Stimulated activated CD4-positive, alpha-beta T cell treated with anti-CD3 and anti-CD28 coated beads, Interleukin-4, amount 100 ng/mL, for 4 hours (primary cell): ENCODE results near the gene UBASH3A.

Experiments
- DNase-seq, 2 experiments: peaks; one replicate each; pipeline ENCODE4 v3.0.0-alpha.2; 2020

The UBASH3A gene, protein sequence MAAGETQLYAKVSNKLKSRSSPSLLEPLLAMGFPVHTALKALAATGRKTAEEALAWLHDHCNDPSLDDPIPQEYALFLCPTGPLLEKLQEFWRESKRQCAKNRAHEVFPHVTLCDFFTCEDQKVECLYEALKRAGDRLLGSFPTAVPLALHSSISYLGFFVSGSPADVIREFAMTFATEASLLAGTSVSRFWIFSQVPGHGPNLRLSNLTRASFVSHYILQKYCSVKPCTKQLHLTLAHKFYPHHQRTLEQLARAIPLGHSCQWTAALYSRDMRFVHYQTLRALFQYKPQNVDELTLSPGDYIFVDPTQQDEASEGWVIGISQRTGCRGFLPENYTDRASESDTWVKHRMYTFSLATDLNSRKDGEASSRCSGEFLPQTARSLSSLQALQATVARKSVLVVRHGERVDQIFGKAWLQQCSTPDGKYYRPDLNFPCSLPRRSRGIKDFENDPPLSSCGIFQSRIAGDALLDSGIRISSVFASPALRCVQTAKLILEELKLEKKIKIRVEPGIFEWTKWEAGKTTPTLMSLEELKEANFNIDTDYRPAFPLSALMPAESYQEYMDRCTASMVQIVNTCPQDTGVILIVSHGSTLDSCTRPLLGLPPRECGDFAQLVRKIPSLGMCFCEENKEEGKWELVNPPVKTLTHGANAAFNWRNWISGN

DNA sequence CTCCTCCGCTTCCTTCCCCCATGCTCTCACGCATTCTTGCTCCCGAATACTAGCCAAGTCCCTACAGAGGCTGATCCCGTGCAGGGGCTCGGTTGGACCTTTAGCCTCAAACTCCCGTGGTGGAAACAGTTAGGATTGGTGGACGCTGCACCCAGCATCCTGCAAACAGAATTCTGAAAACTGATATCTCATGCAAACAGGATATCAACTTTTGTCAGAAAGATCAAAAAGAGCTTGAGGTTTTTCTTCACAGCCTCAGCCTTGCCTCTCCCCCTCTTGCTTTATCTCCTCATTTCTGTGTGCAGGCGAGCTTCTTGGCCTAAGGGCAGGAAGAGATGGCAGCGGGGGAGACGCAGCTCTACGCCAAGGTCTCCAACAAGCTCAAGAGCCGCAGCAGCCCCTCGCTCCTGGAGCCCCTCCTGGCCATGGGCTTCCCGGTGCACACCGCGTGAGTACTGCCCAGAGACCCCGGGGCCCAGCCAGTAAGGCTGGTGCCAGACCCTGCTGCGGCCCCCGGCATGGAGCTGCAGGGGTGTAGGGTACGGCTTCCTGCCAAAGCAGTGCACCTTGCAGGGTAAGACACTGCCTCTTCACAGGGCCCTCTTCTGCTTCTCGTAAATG, at the start of gene UBASH3A:
TSS of gene UBASH3A (plus strand) at position 292 of the 621 bp plus-strand sequence. CDS start at position 336, 44 bp downstream.
- peak; percentile 21 to 35 for DNase-seq

DNA sequence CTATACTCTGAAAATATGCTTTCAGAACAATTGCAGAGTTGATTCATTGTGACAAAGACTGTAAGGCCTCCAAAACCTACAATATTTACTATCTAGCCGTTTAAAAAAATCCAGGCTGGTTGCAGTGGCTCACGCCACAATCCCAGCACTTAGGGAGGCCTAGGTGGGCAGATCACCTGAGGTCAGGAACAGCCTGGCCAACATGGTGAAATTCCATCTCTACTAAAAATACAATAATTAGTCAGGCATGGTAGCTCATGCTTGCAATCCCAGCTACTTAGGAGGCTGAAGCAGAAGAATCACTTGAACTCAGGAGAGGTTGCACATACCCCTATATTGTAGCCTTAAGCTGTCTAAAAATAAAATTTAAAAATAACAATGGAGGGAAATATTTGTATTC, 47.7 kb upstream of the UBASH3A start:
- DNase-seq, result no peak

DNA sequence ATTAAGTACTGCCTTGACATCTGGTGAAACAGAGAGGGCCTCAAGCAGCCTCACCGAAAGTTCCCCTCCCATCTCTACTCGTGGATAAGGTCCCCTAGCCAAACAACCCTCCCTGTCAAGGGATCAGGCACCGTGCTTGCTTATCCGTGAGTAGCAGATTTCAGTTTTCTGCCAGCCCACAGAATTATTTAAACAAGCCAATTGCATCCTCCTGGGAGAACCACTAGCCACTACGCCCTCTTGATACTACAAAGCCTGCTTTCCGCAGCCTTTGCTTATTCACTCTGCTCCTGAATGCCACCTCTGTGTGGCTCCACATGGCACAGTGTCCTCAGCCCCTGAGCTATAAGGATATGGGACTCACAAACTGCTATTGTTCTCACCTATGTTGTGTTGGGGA, 47.1 kb upstream of the UBASH3A start:
- DNase-seq, result no peak

DNA sequence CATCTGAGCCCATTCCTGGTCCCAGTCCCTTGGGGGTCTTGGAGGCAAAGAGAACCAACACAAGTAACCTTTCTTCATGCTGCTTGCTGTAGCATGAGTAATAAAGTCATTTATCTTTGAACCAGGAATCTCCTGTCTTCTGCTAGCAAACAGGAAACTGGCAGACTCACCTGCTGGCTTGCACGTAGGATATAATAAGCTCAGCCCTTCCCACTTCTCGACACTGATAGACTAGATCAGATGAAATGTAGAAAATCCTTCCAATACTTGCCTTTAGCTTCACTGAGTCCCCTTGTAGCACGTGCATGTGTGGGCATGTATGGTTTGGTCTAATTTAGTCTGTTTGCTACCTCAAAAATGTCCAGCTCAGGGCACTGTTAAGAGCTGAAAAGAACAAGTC, 46.4 kb upstream of the UBASH3A start:
- no peak for DNase-seq

DNA sequence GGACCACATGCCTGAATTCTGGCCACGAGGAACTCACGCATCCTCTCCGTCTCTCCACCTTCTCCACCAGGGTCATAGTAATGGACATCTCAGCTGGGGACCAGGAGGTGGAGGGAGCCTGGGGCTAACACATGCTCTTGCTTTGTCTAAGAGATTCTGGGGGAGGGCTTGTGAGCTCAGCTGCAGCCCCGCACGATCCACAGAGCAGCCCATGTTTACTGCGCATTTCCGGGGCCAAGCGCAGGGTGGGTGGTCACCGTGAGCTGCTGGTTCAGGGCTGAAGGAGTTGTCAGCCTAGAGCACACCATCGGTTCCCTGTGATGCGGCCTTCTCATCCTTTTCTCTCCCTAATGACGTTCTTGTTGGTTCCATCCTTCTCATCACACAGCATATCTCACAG, 45.4 kb upstream of the UBASH3A start:
- DNase-seq, result no peak

DNA sequence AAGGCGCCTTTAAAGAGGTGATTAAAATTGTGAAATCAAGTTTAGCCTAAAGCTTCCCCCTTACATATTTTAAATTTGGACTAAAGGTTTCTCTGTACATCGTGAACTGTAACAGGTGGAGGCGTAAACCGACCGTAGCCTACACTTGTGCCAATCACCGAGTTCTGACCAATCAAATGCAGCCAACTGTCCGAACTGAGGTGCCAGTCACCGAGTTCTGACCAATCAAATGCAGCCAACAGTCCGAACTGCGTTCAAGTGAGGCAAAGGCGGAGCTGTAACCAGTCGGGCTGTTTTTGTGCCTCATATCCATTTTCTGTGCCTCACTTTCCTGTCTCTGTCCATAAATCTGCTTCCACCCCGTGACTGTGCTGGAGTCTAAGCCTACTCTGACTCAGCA, 44.8 kb upstream of the UBASH3A start:
- DNase-seq, result no peak

DNA sequence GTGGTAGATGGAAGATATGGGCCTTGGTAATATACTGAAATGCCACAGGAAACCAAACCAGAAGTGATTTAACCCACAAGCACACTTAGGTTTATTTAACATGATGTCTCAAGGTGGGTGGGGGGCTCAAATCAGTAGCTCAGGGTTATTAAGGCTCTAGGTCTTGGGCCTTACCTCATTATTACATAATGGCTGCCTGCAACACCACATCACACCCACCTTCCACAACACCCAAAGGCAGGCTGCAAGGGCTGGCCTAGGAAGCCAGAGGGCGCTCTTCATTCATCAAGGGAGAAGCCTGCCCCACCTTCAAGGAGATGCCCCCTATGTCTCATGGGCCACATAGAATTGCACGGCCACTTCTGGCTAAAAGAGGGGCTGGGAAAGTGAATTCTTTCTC, 43.4 kb upstream of the UBASH3A start:
- DNase-seq, result peak in 1 of 2 experiments; percentile 12

DNA sequence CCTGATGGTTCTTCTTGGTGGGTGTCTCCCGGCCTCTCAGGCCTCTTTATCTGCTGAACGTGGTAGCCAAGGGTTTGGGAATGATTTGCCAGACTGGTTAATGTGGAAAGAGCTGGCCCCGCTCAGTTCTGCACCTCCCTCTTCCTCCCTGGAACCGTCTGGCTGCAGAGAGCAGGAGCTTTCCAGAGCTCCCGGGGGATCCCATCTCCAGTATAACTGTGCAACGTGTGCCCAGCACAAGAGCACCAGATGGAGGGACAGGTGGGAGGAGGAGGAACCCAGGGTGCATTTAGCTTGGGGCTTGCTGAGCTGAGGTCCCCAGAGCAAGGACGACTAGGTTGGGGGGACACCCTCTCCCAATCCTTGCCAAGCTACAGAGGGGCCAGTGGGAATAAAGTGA, 42.4 kb upstream of the UBASH3A start:
- DNase-seq, result no peak

DNA sequence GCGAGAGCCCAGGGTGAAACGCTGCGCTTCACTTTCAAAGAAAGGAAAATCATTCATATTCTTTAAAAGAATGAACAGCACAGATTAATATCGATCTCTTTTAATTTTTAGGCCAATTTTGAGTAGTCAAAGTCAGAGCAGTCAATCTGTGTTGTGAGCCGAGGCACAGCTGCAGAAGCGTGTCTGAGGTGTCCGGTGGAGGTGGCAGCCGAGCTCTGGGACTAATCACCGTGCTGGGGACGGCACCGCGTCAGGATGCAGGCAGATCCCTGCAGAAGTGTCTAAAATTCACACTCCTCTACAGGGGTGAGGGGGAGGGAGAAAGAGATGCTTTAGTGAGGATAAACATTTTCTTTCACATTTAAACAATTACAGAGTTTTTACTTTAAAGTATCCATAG, 41.5 kb upstream of the UBASH3A start:
- no peak for DNase-seq

DNA sequence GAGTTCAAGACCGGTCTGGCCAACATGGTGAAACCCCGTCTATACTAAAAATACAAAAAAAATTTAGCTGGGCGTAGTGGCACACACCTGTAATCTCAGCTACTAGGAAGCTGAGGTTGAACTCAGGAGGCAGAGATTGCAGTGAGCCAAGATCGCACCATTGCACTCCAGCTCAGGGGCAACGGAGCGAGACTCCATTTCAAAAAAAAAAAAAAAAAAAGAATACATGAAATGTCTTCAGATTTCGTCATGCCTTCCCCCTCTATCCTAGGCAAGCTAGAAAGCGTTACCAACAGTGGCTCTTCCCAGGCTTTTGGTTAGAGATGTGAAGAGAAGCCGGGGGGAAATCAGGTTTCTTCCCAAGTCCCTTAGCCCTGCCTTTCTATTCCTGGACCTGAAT, 41.0 kb upstream of the UBASH3A start:
- DNase-seq, result no peak

DNA sequence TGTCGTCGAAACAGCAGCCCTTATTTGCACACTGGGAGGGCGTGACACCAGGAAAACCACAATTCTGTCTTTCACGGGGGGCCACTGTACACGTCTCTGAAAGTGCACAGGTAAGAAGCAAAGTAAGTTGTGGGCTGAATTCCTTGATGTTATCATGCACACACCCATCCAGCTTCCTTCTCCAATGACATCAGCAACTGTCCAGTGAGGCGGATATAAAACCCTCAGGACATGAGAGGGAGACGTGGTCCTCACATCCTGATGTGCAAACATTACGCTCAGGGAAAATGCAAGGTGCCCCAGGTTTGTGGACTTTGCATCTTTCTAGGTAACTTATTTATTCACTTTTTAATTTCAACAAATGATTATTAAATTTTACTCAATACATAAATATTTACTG, 40.4 kb upstream of the UBASH3A start:
- no peak for DNase-seq

DNA sequence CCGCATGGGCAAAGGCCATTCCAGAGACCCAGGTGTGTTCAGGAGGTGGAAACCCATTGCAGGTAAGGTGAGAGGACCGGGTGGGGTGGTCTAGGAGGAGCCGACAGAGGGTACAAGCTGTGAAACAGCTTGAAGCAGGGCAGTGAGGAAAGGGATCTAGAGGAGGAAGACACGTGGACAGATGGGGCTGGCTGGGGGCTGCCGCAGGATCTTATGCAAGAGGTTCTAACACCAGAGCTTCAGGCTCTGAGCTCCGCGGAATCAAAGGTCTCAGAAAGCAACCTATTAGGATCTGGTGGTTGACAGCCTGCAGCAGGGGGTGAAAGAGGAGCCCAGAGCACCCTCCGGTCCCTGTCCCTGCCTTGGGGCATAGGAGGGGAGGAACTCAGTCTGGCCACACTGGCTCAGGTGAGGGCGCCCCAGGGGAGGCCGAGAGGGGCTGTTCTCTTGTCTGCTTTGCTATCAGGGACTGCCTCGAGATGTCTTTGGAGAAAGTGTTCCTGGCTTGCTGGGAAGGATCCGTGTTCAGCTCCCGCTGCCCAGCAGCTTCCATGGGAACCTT, 39.3 kb upstream of the UBASH3A start:
- no peak for DNase-seq

DNA sequence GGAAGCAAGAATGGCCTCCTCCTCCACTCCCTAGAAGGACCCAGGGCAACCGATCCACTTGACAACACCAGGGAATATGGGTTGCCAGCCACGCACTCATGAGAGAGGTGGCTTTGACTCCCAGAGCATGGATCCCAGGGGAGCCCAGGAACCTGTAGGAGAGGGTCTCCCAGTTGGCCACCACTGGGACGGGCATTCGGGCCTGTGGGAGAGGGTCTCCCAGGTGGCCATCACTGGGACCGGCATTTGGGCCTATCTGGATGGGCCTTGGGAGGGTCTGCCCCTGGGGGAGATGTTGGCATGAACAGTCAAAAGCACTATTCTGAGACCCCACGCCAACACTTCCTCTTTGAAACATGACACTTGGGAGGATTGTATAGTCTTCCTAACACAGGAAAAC, 37.9 kb upstream of the UBASH3A start:
- no peak for DNase-seq

DNA sequence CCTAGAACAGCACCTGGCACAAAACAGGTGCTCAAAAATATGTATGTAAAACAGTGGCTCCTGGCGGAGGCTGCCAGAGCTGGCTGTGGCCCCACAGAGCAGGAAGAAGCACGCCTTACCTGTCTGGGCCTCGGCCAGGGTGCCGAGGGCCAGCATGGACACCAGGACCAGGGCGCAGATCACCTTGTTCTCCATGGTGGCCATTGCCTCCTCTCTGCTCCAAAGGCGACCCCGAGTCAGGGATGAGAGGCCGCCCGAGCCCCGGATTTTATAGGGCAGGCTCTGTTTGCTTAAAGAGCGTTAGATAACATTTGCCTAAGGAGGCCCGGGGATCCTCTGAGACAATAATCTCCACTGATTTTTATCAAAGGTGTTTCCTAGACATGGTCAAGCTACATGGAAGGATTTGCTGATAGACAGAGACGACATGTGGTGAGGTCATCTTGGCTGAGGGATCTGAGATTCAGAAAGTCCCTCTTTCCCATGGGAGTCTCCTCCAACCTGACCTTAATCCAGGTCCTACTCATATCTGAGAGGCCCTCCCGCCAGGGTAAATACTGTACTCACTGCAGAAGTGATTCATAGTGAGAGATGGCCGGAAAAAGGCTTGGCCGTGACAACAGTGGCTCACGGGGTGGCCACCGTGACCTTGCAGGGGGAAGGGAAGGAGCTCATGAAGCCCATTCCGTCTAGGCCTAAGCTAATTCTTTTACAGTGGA, 37.3 kb upstream of the UBASH3A start, which contains the start of gene TFF1:
TSS of gene TFF1 (minus strand) at position 244 of the 719 bp plus-strand sequence. CDS start at position 204, 40 bp downstream.
- DNase-seq, result no peak

DNA sequence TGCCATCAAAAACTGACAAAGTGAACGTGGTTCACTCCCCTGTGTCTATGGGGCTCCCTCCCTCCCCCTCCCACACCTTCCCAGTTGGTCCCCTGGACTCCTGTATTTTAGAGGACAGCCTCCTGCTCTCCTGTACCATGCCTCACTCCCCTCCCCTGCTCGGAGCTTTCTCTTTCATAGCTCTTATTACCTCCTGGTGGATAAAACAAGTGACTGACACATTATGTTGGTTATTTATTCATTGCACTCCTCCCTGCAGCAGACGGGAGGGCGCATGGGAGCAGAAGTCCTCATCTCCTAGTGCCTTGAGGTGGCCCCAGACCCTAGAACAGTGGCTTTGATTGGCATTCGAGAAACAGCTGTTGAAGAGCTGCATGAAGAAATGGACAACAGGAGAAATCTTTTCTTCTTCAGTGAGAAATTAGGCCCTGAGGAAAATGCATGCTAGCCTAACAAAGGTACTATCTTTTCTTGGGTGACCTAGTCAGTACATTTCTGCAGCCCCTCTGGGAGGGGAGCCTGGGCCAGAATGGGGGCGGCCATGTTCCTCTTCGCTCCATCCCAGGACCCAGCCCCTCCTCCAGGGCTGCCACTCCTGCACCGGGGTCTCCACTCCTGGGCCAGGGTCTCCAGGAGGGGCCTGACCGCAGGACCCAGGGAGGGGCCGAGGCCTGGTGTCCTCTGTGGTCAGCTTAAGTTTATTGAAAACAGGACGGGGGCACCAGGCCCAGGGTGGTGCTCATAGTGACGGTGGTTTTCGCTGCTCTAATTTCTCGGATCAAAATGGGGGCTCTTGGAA, 36.1 kb upstream of the UBASH3A start:
- no peak for DNase-seq

DNA sequence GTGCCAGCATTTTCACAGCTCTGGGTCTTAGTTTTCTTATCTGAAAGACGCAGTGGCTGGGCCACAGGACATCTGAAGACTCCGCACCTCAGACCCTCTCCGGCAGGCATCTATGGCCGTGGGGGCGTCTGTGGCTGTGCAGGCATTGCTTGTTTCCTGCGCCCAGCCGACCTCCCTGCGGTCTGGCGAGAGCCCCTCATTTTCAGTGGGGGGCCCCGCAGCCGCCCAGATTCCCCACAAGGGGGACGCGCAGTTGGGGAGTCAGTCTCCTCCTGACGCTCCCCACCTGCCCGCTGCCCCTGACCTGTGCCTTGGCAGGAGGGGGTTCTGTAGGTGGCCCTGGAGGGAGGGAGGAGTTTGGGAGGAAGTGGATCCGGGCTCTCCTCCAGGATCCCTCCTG, 33.9 kb upstream of the UBASH3A start:
- DNase-seq, result no peak

DNA sequence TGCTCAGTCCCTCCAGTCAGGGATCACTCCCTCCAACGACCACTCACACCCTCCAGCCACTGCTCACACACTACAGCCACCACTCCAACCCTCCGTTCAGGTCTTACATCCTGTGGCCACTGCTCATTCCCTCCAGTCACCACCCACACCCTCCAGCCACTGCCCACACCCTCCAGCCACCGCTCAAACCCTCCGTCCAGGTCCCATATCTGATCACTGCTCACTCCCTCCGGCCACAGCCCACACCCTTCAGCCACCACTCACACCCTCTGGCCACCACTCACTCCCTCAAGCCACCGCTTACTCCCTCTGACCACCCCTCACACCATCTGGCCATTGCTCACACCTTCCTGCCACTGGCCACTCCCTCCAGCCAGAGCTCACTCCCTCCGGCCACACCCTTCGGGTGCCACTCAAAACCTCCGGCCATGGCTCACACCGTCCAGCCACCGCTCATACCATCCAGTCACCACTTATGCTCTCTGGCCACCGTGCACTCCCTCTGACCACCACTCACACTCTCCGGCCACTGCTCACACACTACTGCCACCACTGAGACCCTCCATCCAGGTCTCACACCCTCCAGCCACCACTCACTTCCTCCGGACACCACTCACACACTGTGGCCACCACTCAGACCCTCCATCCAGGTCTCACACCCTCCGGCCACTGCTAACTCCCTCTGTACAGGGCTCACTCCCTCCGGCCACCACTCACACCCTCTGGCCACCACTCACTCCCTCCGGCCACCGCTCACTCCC, 32.6 kb upstream of the UBASH3A start:
- DNase-seq, result no peak

DNA sequence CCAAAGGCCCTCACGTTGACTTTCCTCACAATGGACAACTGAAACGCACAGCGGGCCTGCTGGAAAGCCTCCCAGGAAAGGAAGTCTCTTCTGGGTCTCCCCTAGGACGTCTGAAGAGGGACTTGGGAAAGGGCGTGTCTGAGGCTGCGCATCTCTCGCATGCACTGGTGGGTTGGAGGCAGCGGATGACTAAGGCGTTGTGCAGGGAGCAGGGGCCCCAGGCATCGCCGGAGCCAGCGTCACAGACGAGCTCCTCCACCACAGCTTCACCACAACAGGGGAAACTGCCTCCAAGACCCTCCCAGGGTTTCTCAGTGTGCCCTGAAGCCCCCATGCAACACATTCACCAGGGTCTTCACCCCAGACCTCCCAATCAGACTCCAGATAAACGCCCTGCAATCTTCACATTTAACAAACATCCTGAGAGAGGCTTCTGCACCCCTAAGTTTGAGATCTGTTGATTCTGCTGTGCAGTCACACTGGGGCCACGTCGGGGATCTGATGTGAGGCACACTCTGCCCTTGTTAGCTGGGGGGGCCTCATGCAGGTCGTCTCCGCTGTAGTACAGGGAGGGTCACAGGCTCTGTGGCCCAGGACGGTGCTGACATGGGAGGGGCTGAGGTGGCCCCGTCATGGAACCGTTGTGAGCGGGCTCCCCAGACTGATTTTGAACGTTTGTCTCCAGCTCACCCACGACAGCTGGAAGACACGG, 30.4 kb upstream of the UBASH3A start:
- no peak for DNase-seq

DNA sequence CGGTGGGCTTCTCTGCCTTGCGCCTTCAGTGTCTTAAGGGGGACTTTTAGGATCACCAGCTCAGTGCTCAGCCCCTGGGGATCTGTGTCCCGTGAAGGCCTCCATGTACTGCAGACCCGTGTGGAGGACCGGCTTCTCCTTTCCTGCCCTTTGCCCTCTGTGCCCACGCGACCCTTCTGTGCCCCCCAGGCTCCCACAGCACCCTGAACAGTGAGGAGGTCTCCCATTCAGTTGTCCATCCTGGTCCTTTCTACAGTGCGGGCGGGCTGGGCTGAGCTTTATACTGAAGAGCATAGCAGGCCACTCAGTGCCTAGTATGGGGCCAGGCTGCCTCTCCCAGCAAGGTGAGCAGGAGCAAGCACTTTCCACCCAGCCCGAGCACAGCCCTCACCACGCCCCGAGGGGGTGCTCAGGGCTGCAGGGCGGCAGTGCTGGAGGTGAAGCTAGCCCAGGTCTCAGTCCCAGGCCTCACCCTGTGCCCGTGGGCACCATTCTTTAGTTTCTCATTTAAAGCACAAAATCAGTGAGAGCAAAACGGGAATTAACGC, 29.7 kb upstream of the UBASH3A start:
- DNase-seq, result no peak

DNA sequence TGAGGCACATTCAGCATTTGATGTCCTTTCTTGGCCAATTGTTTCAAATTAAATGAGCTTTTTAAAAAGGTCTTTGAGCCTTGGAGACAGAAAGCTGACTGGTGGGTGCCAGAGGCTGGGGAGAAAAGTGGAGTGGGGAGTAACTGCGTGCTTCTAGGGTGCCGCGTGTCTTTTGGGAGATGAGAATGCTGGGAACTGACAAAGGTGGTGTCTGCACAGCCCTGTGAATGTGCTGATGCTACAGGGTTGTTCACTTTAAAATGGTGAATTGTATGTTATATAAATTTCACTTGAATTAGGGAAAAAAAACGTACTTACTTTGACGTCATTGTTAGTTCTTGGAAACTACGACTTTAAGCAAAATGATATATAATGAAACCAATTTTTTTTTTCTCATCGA, 29.2 kb upstream of the UBASH3A start:
- no peak for DNase-seq
